HCT116 (cell line): Measurements from ENCODE around the gene CALML3. TPM values are rescaled to one million over a fixed set of nuclear protein-coding genes. Genes with fewer than 3 reads are reported as not detected.

Experiments
- ATAC-seq: fragments of 200-7000 bp; cut with Tn5 transposase; 2 replicates; pipeline ENCODE4 v1.9.1; 2020; ENCODE audit warnings: mild to moderate bottlenecking, moderate library complexity
- BruUV-seq: library from RNA; stranded (reverse); fragments of 400-500 nt; replicated peaks from 2 replicates; lab custom pipeline; 2021; lab: Mats Ljungman, UMichigan
- CTCF ChIA-PET: fragments of 300-600 bp; sonication (Branson Sonifier 250); formaldehyde crosslinking; loops from one replicate; lab custom pipeline; 2021; ENCODE audit warnings: antibody characterized with exemption; lab: Charles Lee
- POLR2A ChIA-PET: fragments of 300-600, 350-600 bp; sonication (Branson Sonifier 250); formaldehyde crosslinking; loops from one replicate; lab custom pipeline; 2021; ENCODE audit warnings: antibody characterized with exemption; lab: Charles Lee
- RAD21 ChIA-PET, 2 experiments: fragments of 300-600 bp; sonication (Branson Sonifier 250); formaldehyde crosslinking; loops; one replicate each; lab custom pipeline; 2023; ENCODE audit warnings: low total read pairs in 2 of 2; ENCODE audit not compliant: uncharacterized antibody in 2 of 2, unreplicated experiment in 2 of 2, low non-redundant PET in 1 of 2; lab: Charles Lee
- DNase-seq: peaks from one replicate; pipeline ENCODE4 v3.0.0-alpha.2; 2010; ENCODE audit warnings: low read depth, low spot score
- H2AFZ ChIP-seq: fragments of 200-600 bp; shearing (Covaris generic), sonication (generic); 2 replicates; pipeline ENCODE4 v1.6.1; 2017; ENCODE audit warnings: low read depth, mixed run types, mixed read lengths, antibody characterized with exemption, low read length; ENCODE audit not compliant: poor library complexity, severe bottlenecking
- H3K27ac ChIP-seq: 2 replicates; pipeline ENCODE4 v1.5.1; 2012; ENCODE audit warnings: low read depth, low read length
- H3K27me3 ChIP-seq: fragments of 200-600 bp; sonication (generic); 2 replicates; pipeline ENCODE4 v1.6.1; 2016; ENCODE audit warnings: mixed run types, low read length, mixed read lengths; ENCODE audit not compliant: insufficient read depth
- H3K36me3 ChIP-seq, 2 experiments: fragments of 200-500 bp in 1 of 2; fragments of 200-600 bp in 1 of 2; sonication (Bioruptor generic) in 1 of 2; sonication (generic) in 1 of 2; 2 replicates each; pipeline versions ENCODE4 v1.5.1 to v1.6.1; 2014 to 2016; ENCODE audit warnings: low read length in 2 of 2, inconsistent platforms in 1 of 2, mixed read lengths in 1 of 2, mixed run types in 1 of 2; ENCODE audit not compliant: insufficient read depth in 2 of 2, control insufficient read depth in 1 of 2
- H3K4me1 ChIP-seq, 2 experiments: fragments of 200-600 bp in 1 of 2; sonication (generic) in 1 of 2; 2 replicates each; pipeline versions ENCODE4 v1.5.1 to v1.6.1; 2012 to 2017; ENCODE audit warnings: low read length in 2 of 2, inconsistent platforms in 1 of 2, mild to moderate bottlenecking in 1 of 2, mixed read lengths in 1 of 2, mixed run types in 1 of 2, moderate library complexity in 1 of 2; ENCODE audit not compliant: insufficient read depth in 2 of 2, control insufficient read depth in 1 of 2
- H3K4me2 ChIP-seq: fragments of 200-600 bp; sonication (generic); 2 replicates; pipeline ENCODE4 v1.6.1; 2017; ENCODE audit warnings: mixed run types, low read length, mixed read lengths
- H3K4me3 ChIP-seq, 2 experiments: fragments of 200-600 bp in 1 of 2; sonication (generic) in 1 of 2; replicated peaks in 1 of 2; 2 replicates each; pipeline ENCODE4 v1.5.1; 2011 to 2016; ENCODE audit warnings: low read length in 2 of 2, control low read depth in 1 of 2, low read depth in 1 of 2, mild to moderate bottlenecking in 1 of 2, mixed read lengths in 1 of 2, mixed run types in 1 of 2
- H3K79me2 ChIP-seq: fragments of 200-600 bp; sonication (generic); 2 replicates; pipeline ENCODE4 v1.6.1; 2017; ENCODE audit warnings: mild to moderate bottlenecking, mixed run types, low read length, moderate library complexity, mixed read lengths; ENCODE audit not compliant: insufficient read depth
- H3K9ac ChIP-seq: fragments of 200-600 bp; sonication (generic); 2 replicates; pipeline ENCODE4 v1.6.1; 2016; ENCODE audit warnings: low read length, mixed read lengths
- H3K9me2 ChIP-seq: fragments of 200-600 bp; sonication (generic), shearing (Covaris generic); 2 replicates; pipeline ENCODE4 v1.6.1; 2017; ENCODE audit warnings: mixed run types, mild to moderate bottlenecking, moderate library complexity; ENCODE audit not compliant: insufficient read depth
- H3K9me3 ChIP-seq, 2 experiments: fragments of 200-500 bp in 1 of 2; fragments of 200-600 bp in 1 of 2; sonication (Bioruptor generic) in 1 of 2; sonication (generic) in 1 of 2; 2 replicates each; pipeline ENCODE4 v1.6.1; 2014 to 2017; ENCODE audit warnings: low read length in 2 of 2, mixed read lengths in 2 of 2, inconsistent platforms in 1 of 2, low read depth in 1 of 2, mild to moderate bottlenecking in 1 of 2, mixed run types in 1 of 2, moderate library complexity in 1 of 2; ENCODE audit not compliant: control insufficient read depth in 1 of 2, insufficient read depth in 1 of 2
- H4K20me1 ChIP-seq: fragments of 200-600 bp; sonication (generic), shearing (Covaris generic); 2 replicates; pipeline ENCODE4 v1.6.1; 2017; ENCODE audit warnings: mixed run types, mild to moderate bottlenecking, moderate library complexity; ENCODE audit not compliant: insufficient read depth
- EZH2 ChIP-seq: fragments of 200-600 bp; sonication (generic); IDR thresholded peaks from 2 replicates; pipeline ENCODE4 v1.6.1; 2017; ENCODE audit warnings: antibody characterized with exemption, mixed run types
- EZH2phosphoT487 ChIP-seq: fragments of 200-600 bp; IDR thresholded peaks from 2 replicates; pipeline ENCODE4 v1.6.1; 2018; ENCODE audit warnings: antibody characterized with exemption, borderline replicate concordance
- FOSL1 ChIP-seq: IDR thresholded peaks from 2 replicates; pipeline ENCODE4 v1.6.1; 2012; ENCODE audit warnings: low read depth
- POLR2AphosphoS5 ChIP-seq: IDR thresholded peaks from 2 replicates; pipeline ENCODE4 v1.6.1; 2011; ENCODE audit warnings: mild to moderate bottlenecking, low read depth, low read length, moderate library complexity
- RAD21 ChIP-seq: IDR thresholded peaks from 2 replicates; pipeline ENCODE4 v1.6.1; 2012; ENCODE audit warnings: low read depth, mild to moderate bottlenecking
- SIN3A ChIP-seq: IDR thresholded peaks from 2 replicates; pipeline ENCODE4 v1.6.1; 2012; ENCODE audit warnings: low read depth
- SP1 ChIP-seq: IDR thresholded peaks from 2 replicates; pipeline ENCODE4 v1.6.1; 2012; ENCODE audit warnings: low read depth
- SRF ChIP-seq: IDR thresholded peaks from 2 replicates; pipeline ENCODE4 v1.6.1; 2012; ENCODE audit warnings: low read depth
- TCF7L2 ChIP-seq: IDR thresholded peaks from 2 replicates; pipeline ENCODE4 v1.7.0; 2011; ENCODE audit warnings: borderline replicate concordance, inconsistent platforms; ENCODE audit not compliant: insufficient read depth, insufficient read length; ENCODE audit errors: extremely low read depth
- intact Hi-C: fragments of 100-400 bp; cut with micrococcal nuclease; formaldehyde crosslinking; loops from 2 replicates; pipeline ENCODE4 v1.10.0; 2022
- total RNA-seq: library from RNA; stranded (reverse); gene quantifications from one replicate; pipeline ENCODE4 v1.2.1, GENCODE V29; 2021; ENCODE audit not compliant: unreplicated experiment
- TF ChIP-seq, protein P1 (sequence below): IDR thresholded peaks from 2 replicates; pipeline ENCODE4 v1.6.1; 2012; ENCODE audit warnings: low read depth
- TF ChIP-seq, protein P2 (sequence below): IDR thresholded peaks from 2 replicates; pipeline ENCODE4 v1.6.1; 2012
- TF ChIP-seq, protein P3 (sequence below), 3 experiments: fragments of 200-600 bp in 1 of 3; sonication (generic) in 1 of 3; IDR thresholded peaks in 2 of 3; conservative IDR thresholded peaks in 1 of 3; 2 replicates each; pipeline ENCODE4 v1.5.1; 2012 to 2017; ENCODE audit warnings: low read depth in 2 of 3, low read length in 2 of 3, antibody characterized with exemption in 1 of 3, borderline replicate concordance in 1 of 3, control low read depth in 1 of 3, mild to moderate bottlenecking in 1 of 3, mixed read lengths in 1 of 3, mixed run types in 1 of 3, moderate library complexity in 1 of 3; ENCODE audit not compliant: insufficient read depth in 1 of 3

The CALML3 gene
- total RNA-seq, 1 experiment from 2014 or later = not detected

DNA sequence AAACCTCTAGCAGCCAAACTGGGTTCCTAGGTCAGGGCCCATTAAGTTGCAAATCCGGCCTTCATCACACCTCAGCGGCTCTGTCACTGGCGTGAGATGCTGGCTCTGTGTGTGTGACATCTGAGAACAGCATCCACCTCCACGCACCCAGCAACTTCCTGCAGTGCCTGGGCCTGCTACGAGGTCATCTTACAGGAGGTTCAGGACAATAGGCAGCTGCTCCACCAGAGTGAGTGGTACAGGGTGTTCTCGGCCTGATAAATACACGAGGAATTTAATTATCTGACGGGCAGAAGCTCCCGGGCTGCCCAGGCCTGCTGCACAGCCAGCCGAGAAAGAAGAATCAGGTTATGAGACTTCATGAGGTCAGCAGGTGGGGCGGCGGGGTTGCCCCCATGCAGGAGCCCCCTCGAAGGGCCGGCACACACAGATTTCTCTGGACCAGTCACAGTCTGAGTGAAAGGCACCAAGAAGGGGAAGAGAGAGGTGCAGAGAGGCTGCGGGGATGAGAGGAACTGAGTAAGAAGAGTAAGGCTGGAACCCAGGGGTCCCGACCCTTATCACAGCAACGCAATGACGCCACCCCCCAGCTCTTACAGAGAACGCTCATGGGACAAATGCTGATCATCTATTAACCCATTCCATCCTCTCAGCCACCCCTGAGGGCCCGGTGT lies 49.3 kb downstream of the CALML3 start (continued):
- TF ChIP-seq, protein P1, sequence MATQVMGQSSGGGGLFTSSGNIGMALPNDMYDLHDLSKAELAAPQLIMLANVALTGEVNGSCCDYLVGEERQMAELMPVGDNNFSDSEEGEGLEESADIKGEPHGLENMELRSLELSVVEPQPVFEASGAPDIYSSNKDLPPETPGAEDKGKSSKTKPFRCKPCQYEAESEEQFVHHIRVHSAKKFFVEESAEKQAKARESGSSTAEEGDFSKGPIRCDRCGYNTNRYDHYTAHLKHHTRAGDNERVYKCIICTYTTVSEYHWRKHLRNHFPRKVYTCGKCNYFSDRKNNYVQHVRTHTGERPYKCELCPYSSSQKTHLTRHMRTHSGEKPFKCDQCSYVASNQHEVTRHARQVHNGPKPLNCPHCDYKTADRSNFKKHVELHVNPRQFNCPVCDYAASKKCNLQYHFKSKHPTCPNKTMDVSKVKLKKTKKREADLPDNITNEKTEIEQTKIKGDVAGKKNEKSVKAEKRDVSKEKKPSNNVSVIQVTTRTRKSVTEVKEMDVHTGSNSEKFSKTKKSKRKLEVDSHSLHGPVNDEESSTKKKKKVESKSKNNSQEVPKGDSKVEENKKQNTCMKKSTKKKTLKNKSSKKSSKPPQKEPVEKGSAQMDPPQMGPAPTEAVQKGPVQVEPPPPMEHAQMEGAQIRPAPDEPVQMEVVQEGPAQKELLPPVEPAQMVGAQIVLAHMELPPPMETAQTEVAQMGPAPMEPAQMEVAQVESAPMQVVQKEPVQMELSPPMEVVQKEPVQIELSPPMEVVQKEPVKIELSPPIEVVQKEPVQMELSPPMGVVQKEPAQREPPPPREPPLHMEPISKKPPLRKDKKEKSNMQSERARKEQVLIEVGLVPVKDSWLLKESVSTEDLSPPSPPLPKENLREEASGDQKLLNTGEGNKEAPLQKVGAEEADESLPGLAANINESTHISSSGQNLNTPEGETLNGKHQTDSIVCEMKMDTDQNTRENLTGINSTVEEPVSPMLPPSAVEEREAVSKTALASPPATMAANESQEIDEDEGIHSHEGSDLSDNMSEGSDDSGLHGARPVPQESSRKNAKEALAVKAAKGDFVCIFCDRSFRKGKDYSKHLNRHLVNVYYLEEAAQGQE = no peak
- TF ChIP-seq SRF (no peak), FOSL1 (no peak)
- TF ChIP-seq, protein P2, sequence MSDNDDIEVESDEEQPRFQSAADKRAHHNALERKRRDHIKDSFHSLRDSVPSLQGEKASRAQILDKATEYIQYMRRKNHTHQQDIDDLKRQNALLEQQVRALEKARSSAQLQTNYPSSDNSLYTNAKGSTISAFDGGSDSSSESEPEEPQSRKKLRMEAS = no peak

DNA sequence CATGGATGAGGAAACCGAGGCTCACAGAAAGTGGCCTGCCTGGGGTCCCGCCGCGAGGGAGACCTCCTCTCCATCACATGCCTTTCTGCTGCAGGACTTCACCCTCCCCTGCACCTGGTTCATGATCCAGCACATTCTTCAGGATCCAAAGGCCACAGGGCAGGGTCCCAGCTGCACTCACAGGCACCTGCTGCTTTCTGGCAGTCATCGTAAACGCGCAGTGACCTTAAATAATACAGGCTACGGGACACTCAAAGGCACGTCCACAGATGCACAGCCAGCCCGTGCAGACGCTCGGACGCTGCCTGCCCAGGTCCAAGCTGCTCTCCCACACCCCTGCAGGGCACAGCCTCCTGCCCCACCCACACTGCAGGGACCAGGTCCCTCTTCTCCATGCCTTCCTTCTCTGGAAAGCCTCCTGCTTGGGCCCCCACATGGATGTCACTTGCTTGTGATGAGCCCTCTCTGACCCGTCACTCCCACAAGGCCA lies 49.9 kb downstream of the CALML3 start:
- POLR2A ChIA-PET = no interaction called here

More for the DNA sequence above, 49.9 kb downstream of the CALML3 start:
- BruUV-seq = no TSS peak
- Histone ChIP-seq H3K27ac (no peak overlapping the region), H3K9me3 (no peaks in the 10 kb centered on the region), H3K4me3 (no peak overlapping the region), H4K20me1 (no peaks in the 10 kb centered on the region), H3K27me3 (no peaks in the 10 kb centered on the region), H2AFZ (no peak overlapping the region)
- no peak for ATAC-seq
- CTCF ChIA-PET = no interaction called here
- intact Hi-C loops = no loop called here
- TF ChIP-seq RAD21 = no peak
- TF ChIP-seq EZH2phosphoT487 = no peak
- no peak for TF ChIP-seq TCF7L2
- no peak for TF ChIP-seq EZH2
- TF ChIP-seq, protein P2 = no peak
- TF ChIP-seq, protein P1 = no peak
- TF ChIP-seq SP1 = no peak
- no peak for TF ChIP-seq POLR2AphosphoS5
- TF ChIP-seq FOSL1 = no peak
- TF ChIP-seq, protein P3, sequence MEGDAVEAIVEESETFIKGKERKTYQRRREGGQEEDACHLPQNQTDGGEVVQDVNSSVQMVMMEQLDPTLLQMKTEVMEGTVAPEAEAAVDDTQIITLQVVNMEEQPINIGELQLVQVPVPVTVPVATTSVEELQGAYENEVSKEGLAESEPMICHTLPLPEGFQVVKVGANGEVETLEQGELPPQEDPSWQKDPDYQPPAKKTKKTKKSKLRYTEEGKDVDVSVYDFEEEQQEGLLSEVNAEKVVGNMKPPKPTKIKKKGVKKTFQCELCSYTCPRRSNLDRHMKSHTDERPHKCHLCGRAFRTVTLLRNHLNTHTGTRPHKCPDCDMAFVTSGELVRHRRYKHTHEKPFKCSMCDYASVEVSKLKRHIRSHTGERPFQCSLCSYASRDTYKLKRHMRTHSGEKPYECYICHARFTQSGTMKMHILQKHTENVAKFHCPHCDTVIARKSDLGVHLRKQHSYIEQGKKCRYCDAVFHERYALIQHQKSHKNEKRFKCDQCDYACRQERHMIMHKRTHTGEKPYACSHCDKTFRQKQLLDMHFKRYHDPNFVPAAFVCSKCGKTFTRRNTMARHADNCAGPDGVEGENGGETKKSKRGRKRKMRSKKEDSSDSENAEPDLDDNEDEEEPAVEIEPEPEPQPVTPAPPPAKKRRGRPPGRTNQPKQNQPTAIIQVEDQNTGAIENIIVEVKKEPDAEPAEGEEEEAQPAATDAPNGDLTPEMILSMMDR (IDR thresholded peaks at IDR 0.05 in 2 of 3, conservative IDR thresholded peaks at IDR 0.05 in 1 of 3; ENCODE audit: borderline replicate concordance in 1 of 3, insufficient read depth in 1 of 3, low read depth in 2 of 3, low read length in 2 of 3) = no peak
- TF ChIP-seq SIN3A = no peak
- TF ChIP-seq, all 23 proteins: peak for 0
- RAD21 ChIA-PET = no interaction called here
- no peaks in the 10 kb centered on the region for H3K9me2 ChIP-seq
- no peak overlapping the region for H3K9ac ChIP-seq
- H3K79me2 ChIP-seq = no peaks in the 10 kb centered on the region
- DNase-seq = no peak
- H3K36me3 ChIP-seq = no peaks in the 10 kb centered on the region
- H3K4me1 ChIP-seq = no peaks in the 10 kb centered on the region
- no peak overlapping the region for H3K4me2 ChIP-seq
